Measurements from ENCODE around the gene STARD13. TPM values are rescaled to one million over a fixed set of nuclear protein-coding genes. Genes with fewer than 3 reads are reported as not detected.

STARD13 gene
- total RNA-seq, 1 experiment from 2014 or later: 26.6 TPM

- CTCF ChIA-PET: no interaction called here
These were observed 92.1 kb downstream of the STARD13 start for GRCh38 chr13:33193428-33193974.

GRCh38 chr13:33191425-33192210 lies 93.9 kb downstream of the STARD13 start:
- H4K20me1 ChIP-seq (ENCODE audit: low read length): no peaks in the 10 kb centered on the region
- H2AFZ ChIP-seq (ENCODE audit: low read length): no peak overlapping the region
- POLR2A ChIA-PET (ENCODE audit: unreplicated experiment): no interaction called here
- ATAC-seq: no peak
- H3K4me3 ChIP-seq (ENCODE audit: low read length): no peak overlapping the region
- H3F3A ChIP-seq (ENCODE audit: low read length, unreplicated experiment): peaks cover 3% of the 10 kb centered on the region
- CTCF ChIA-PET: no interaction called here
- H3K4me1 ChIP-seq (ENCODE audit: insufficient read depth, low read length): peaks cover 32% of the 10 kb centered on the region
- no peaks in the 10 kb centered on the region for H3K9me3 ChIP-seq (ENCODE audit: low read length)
- H3K27me3 ChIP-seq (ENCODE audit: low read length): no peaks in the 10 kb centered on the region
- no peak overlapping the region for H3K27ac ChIP-seq (ENCODE audit: low read length)
- TF ChIP-seq CTCF (conservative IDR thresholded peaks at IDR 0.05; ENCODE audit: low read depth, low read length) (no peak), EZH2 (IDR thresholded peaks at IDR 0.05; ENCODE audit: low read length, unreplicated experiment) (no peak), EZH2phosphoT487 (IDR thresholded peaks at IDR 0.05; ENCODE audit: borderline replicate concordance, low read length) (no peak)
- H3K79me2 ChIP-seq (ENCODE audit: low read length): peaks cover 40% of the 10 kb centered on the region
- no peak for DNase-seq
- BruUV-seq (replicated peaks): no TSS peak
- intact Hi-C loops (cut with micrococcal nuclease): no loop called here
- H3K9me2 ChIP-seq (replicated peaks; ENCODE audit: low read length): no peaks in the 10 kb centered on the region
- no peak overlapping the region for H3K9ac ChIP-seq (ENCODE audit: low read length)
- no peaks in the 10 kb centered on the region for H3K36me3 ChIP-seq (ENCODE audit: low read depth, low read length)
- no peak overlapping the region for H3K4me2 ChIP-seq (ENCODE audit: low read length)

More at GRCh38 chr13:33193428-33193974, 92.1 kb downstream of the STARD13 start:
- H3K27ac ChIP-seq (ENCODE audit: low read length): no peak overlapping the region
- H4K20me1 ChIP-seq (ENCODE audit: low read length): no peaks in the 10 kb centered on the region
- no peaks in the 10 kb centered on the region for H3K36me3 ChIP-seq (ENCODE audit: low read depth, low read length)
- no peaks in the 10 kb centered on the region for H3K9me3 ChIP-seq (ENCODE audit: low read length)
- no TSS peak for BruUV-seq (replicated peaks)
- H2AFZ ChIP-seq (ENCODE audit: low read length): no peak overlapping the region
- peaks cover 18% of the 10 kb centered on the region for H3K4me1 ChIP-seq (ENCODE audit: insufficient read depth, low read length)
- no peaks in the 10 kb centered on the region for H3K9me2 ChIP-seq (replicated peaks; ENCODE audit: low read length)
- peaks cover 50% of the 10 kb centered on the region for H3K79me2 ChIP-seq (ENCODE audit: low read length)
- H3K27me3 ChIP-seq (ENCODE audit: low read length): no peaks in the 10 kb centered on the region
- H3K4me2 ChIP-seq (ENCODE audit: low read length): no peak overlapping the region
- DNase-seq (no peak), ATAC-seq (no peak)
- no peak overlapping the region for H3K9ac ChIP-seq (ENCODE audit: low read length)
- intact Hi-C loops (cut with micrococcal nuclease): no loop called here
- TF ChIP-seq CTCF (conservative IDR thresholded peaks at IDR 0.05; ENCODE audit: low read depth, low read length) (no peak), EZH2 (IDR thresholded peaks at IDR 0.05; ENCODE audit: low read length, unreplicated experiment) (no peak), EZH2phosphoT487 (IDR thresholded peaks at IDR 0.05; ENCODE audit: borderline replicate concordance, low read length) (no peak)
- H3F3A ChIP-seq (ENCODE audit: low read length, unreplicated experiment): peaks cover 3% of the 10 kb centered on the region
- POLR2A ChIA-PET (ENCODE audit: unreplicated experiment): interaction anchor here (0.6 kb wide), 1 partner anchor 304 kb away, joined by 3 read pairs; no protein-coding TSS in a partner anchor
- H3K4me3 ChIP-seq (ENCODE audit: low read length): no peak overlapping the region

- Histone ChIP-seq H3K79me2 (ENCODE audit: low read length) (peaks cover 41% of the 10 kb centered on the region), H3K4me3 (ENCODE audit: low read length) (no peak overlapping the region), H2AFZ (ENCODE audit: low read length) (no peak overlapping the region), H4K20me1 (ENCODE audit: low read length) (no peaks in the 10 kb centered on the region), H3K36me3 (ENCODE audit: low read depth, low read length) (no peaks in the 10 kb centered on the region), H3K4me1 (ENCODE audit: insufficient read depth, low read length) (peaks cover 22% of the 10 kb centered on the region), H3F3A (ENCODE audit: low read length, unreplicated experiment) (no peaks in the 10 kb centered on the region), H3K27ac (ENCODE audit: low read length) (no peak overlapping the region), H3K9me2 (replicated peaks; ENCODE audit: low read length) (no peaks in the 10 kb centered on the region), H3K27me3 (ENCODE audit: low read length) (no peaks in the 10 kb centered on the region), H3K9me3 (ENCODE audit: low read length) (no peaks in the 10 kb centered on the region), H3K4me2 (ENCODE audit: low read length) (no peak overlapping the region), H3K9ac (ENCODE audit: low read length) (no peak overlapping the region)
- DNase-seq: no peak
- no peak for ATAC-seq
- BruUV-seq (replicated peaks): no TSS peak
- TF ChIP-seq EZH2phosphoT487 (IDR thresholded peaks at IDR 0.05; ENCODE audit: borderline replicate concordance, low read length) (no peak), CTCF (conservative IDR thresholded peaks at IDR 0.05; ENCODE audit: low read depth, low read length) (no peak), EZH2 (IDR thresholded peaks at IDR 0.05; ENCODE audit: low read length, unreplicated experiment) (no peak)
- intact Hi-C loops (cut with micrococcal nuclease): no loop called here
- POLR2A ChIA-PET (ENCODE audit: unreplicated experiment): no interaction called here
- CTCF ChIA-PET: no interaction called here
These were observed 96.1 kb downstream of the STARD13 start for GRCh38 chr13:33189470-33189869.
